IPS-NIHi11 (cell line): ENCODE data around the gene CDON.

Experiments used
- DNase-seq: peaks from one replicate; pipeline ENCODE4 v3.0.0; 2012; ENCODE audit warnings: mixed read lengths, low spot score

The CDON gene

DNA sequence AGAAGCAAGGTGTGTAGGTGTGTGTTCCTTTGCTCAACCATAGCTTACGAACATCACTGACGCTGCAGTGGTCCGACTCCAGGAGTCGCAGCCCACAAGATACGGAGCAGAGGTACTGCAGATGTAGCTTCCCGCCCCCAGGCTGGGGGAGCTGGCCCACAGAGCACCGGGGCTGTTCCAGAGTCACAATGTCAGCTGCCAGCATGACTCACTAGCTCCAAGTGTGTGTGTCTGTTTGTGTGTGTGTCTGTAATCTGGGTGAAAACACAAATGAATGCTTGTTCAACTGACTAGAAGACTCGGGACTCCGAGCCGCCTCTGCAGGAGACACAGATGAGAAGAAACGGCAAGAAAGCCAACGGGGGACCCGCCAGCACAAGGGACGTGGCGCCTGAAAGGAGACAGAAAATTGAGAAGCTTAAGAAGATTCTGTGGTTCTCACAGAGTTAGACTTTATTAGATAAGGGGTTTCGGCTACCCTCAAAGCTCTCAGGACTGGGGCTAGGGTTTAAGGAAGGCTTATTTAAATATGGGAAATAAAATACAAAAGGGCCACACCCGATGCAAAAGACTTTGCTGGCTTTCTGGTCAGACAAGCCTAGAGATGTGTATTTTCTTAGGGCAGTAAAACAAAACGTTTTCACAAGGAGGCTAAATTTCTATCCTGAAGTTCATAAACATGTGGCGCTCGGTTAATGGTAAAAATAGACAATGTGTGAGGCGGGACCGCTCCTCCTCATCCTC is 106.1 kb downstream of the CDON start:
- DNase-seq, result no peak

GRCh38 chr11:125955856-125956255 is 106.8 kb downstream of the CDON start:
- no peak for DNase-seq

DNA sequence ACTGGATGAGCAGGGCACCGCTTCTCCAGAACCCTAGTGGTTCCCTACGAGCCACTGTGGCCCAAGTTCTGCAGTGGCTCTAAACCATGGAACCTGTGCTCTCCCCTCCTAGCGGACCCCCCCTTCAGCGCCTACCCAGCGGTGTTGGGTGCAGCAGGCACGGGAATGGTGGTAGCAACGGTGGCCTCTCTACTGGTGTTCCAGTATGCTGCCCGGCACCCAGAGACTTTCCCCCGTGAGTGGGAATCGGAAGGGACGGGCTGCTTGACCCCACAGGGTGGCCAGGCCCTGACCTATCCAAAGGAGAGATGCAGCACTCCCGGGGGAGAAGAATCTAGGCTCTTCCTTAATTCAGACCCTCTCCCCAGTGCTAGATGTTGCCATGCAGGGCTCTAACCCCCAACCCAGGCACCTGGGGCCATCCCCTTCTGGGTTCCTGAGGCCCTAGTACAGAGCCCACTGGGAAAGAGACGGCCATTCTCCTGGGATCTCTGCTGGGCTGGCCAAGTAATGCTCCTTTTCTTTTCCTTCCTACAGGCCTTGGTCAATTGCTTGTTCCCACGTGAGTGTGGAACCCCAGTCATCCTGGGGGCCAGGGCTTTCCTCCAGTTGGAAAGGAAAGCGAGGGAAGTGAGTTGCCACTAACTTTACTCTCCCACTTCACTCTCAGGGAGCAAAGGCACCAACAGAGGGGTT is 107.6 kb downstream of the CDON start:
- no peak for DNase-seq

GRCh38 chr11:125954123-125954944 is 108.3 kb downstream of the CDON start:
- no peak for DNase-seq

DNA sequence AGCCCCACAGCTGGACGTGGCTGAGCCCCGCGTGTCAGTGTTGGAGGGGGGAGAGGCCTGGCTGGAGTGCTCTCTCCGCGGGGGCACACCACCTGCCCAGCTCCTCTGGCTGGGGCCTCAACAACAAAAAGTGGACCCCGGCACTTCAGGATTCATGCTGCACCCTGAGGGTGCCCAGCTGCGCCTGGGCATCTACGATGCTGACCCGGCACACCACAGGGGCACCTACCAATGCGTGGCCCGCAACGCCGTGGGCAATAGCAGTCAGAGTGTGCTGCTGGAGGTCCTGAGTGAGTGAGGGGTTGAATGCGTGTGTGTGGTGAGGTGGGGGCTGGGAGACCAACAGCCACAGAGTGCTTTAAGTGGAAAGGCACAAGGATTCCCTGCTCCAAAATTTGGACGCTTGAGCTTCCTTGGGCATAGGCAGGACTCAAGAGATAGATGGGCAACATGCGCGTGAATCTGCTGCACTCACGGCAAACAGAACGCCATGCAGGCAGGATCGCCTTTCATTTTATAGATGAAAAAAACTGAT is 109.2 kb downstream of the CDON start:
- no peak for DNase-seq

DNA sequence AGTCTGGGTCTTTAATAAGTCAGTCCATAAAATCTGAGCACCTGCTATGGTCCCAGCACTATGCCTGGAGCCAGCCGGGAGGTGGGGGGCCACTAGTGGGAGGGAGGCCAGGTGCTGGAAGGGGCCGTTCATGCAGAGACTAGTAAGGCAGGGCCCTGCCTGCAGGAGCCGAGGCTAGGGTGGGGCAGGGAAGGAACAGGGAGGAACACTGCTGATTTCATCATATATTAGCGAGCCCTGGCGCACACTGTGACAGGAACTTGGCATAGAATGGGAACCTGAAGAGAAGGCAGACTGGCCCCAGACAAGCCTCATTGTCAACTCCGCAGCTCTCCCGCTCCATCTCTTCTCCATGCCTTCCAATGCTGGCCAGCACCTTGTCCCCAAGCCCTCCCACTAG is 109.7 kb downstream of the CDON start:
- no peak for DNase-seq

GRCh38 chr11:125952559-125952958 is 110.1 kb downstream of the CDON start:
- DNase-seq, result no peak

GRCh38 chr11:125951731-125952130 is 110.9 kb downstream of the CDON start:
- DNase-seq, result no peak

DNA sequence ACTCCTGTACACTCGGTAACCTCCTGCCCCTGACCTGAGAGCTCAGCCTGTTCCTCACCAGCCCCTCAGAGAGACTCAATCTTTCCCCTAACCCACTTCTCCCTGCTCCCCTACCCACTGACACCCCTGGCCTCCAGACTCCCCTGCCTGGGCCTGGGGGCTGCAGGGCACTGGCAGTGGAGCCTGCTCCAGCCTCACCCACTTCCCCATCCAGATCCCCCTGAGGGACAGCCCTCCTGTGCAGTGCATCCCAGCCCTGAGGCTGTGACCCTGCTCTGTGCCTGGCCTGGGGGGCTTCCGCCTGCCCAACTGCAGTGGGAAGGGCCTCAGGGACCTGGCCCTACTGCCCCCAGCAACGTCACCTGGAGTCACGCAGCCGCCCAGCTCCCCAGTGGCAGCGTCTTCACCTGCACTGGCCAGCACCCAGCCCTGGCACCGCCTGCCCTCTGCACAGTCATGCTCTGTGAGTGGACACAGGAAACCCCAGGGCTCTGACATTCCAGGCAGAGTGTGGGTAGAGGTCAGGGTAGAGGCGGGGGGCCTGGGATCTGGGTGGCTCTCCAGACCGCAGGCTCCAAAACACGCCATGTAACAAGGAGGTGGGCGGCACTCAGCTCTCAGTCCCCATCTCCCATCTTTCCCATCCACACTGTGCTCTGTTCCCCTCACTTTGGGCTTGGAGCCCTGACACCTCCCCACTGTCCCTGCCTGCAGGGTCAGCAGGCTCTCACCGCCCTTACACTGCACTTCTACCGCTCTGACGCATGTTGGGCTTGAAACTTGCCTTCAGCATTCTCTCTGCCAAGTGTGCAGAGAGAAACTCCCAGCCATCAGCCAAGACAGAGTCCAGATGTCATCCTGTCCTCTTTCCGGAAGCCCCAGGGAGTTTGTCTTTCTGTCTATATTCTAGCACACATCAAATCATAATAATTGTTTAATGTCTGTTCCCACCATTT is 111.7 kb downstream of the CDON start:
- no peak for DNase-seq

GRCh38 chr11:125950178-125950490 is 112.5 kb downstream of the CDON start:
- no peak for DNase-seq

- DNase-seq, result no peak
These were observed 113.1 kb downstream of the CDON start for GRCh38 chr11:125949271-125950177.

DNA sequence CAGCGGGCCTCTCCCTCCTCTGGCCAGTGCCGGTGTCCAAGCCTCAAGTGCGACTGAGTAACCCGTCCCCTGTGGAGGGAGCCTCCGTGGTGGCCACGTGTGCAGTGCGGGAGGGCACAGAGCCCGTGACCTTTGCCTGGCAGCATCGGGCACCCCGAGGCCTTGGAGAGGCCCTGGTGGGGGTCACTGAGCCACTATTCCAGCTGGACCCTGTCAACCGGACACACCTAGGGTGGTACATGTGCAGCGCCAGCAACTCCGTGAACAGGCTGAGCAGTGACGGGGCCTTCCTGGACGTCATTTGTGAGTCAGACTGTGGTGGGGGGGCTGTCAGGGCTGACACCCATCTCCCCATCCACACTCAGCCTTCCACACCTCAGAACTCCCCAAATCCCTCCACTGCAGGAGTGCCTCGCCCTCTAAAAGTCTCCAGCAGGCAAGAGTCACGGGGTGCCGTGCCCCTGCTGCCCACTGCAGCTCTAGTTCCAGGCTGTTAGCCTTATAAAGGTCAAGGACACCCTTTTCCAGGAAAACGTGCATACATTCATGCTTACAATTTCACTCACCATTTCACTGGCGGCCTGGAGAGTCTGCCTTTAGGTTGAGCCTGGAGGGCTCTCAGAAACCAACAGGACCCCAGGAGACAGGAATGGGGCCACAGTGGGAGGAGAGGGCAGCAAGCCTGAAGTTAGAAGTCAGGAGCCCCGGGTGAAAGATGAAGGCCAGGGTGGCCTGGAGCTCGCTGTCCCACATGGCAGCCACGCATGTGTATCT is 114.2 kb downstream of the CDON start:
- DNase-seq, result no peak

- no peak for DNase-seq
These were observed 115.0 kb downstream of the CDON start for GRCh38 chr11:125947419-125948277.

DNA sequence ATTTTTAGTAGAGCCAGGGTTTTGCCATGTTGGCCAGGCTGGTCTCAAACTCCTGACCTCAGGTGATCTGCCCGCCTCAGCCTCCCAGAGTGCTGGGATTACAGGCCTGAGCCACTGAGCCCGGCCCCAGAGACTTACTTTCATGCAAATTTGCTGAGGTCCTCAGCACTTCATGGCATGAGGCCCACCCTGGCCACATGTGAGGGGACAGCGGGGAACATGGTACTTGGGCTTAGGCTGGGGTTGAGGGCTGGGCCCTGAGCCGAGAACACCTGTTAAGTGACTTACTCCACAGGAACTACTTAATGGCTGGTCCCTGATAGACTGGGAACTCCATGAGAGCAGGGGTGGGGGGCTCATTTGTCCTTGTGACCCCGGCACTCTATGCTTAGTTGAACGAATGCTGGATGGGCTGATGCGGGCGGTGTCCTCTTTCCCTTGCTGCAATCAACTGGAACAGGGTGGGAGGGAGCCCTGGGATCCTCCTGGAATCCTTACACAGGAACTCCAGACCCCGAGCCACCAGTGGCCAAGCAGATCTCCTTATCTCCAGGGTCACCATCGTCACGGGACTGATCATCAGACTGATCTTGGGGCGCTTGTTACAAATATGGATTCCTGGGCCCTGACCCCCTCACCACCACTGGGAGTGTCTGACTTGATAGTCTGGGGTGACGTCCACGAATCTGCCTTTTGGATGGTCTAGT is 115.8 kb downstream of the CDON start:
- no peak for DNase-seq

GRCh38 chr11:125945797-125946520 is 116.7 kb downstream of the CDON start, which contains the start of gene VSIG10L2:
TSS of gene VSIG10L2 (plus strand) at chr11:125946044. CDS start at chr11:125946056, 12 bp downstream.
- DNase-seq, result no peak

DNA sequence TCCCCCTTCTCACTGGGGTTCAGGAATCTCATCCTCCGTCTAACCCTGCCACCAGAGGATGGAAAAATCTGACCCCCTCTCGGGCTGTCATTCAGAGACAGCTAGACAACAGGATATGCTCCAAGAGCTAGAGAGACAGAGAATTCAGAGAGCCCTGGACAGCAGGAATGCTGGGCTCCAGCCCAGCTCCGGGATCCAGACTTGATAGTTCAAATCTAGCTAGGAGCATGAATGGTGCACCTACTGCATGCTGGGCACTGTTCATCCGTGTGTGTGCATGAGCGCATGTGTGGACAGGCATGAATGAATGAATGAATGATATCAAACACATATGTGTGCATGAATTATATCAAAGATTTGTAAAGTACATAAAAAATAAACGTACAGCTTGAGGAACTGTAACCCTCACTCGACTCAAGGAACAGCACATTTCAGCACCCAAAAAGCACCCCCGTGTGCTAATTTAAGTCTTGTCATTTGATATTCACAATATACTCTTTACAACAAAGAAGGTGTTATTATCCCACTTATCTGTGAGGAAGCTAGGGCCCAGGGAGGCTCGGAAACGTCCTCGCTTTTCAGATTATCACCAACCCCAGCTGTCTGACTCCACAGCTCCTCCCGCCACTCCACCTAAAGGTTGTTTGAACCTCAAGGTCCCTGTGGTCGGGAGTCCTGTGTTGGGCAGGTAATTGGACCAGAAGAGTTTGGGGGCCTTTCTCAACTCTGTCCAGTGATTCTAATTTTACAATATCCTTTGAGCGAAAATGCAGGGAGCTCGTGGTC is 117.5 kb downstream of the CDON start:
- DNase-seq, result no peak
